ENCODE measurements around the gene TBX1. TPM values are rescaled to one million over a fixed set of nuclear protein-coding genes. Genes with fewer than 3 reads are reported as not detected.
"Not testable (repeated sequence)": the region's sequence is repeated elsewhere in the genome, so short reads cannot be mapped to it uniquely, and the experiment has no call there.

TBX1 gene
- polyA plus RNA-seq, 3 donors: 0.25 to 0.95 (median 0.67) TPM

DNA sequence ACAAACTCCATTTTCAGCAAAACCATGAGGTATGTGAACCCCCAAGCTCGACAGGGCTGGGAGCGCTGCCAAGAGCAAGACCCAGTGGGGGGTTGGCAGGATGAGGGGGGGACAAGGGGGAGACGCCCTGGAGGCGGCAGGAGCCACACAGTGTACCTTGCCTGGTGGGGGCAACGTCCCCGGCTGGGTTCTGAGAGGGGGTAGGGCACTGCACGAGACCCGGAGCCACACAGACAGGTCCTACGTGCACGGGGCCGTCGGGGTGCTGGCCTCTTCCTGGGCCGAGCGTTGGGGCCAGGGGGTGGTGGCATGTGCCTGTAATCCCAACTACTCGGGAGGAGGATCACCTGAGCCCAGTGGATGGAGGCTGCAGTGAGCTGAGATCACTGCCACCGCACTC, 28.8 kb downstream of the TBX1 start:
- DNase-seq (ENCODE audit: extremely low read depth in 1 of 11, low read depth in 9 of 11, low spot score in 4 of 11): no peak

DNA sequence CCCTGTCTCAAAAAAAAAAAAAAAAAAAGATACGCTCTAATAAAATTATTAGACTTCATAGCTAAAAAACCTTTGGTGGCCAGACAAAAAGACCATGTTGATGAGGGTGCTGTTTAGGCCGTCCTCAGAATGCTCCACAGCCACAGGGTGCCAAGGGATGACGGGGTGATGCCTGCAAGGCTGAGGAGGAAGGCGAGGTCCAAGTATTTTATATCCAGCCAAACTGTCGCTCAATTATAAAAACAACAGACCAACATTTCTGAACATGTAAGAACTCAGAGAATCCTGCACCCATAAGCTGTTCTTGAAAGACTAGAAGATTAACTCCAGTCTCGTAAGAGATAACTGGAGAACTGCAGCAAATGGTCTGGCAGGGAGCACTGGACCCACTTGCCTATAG, 29.2 kb downstream of the TBX1 start:
- DNase-seq (ENCODE audit: extremely low read depth in 1 of 11, low read depth in 9 of 11, low spot score in 4 of 11): no peak

DNA sequence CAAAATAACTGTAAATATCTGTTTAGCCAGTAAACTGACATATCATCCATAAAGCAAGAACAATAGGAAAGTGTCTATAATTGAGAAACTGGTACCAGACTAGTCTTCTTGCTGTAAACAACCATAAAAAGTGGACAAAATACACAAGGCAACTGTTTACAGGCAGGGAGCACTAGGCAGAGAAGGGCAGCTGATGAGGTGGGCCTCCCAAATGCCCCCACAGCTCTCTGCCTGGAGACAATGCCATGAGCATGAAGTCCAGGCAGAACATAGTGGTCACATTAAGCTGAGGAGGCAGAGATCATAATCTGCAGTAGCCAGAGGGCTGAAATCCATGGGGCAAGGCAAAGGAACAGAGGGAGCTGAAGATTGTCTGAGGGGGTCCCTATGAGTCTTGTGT, 30.7 kb downstream of the TBX1 start:
- no peak for DNase-seq (ENCODE audit: extremely low read depth in 1 of 11, low read depth in 9 of 11, low spot score in 4 of 11)

DNA sequence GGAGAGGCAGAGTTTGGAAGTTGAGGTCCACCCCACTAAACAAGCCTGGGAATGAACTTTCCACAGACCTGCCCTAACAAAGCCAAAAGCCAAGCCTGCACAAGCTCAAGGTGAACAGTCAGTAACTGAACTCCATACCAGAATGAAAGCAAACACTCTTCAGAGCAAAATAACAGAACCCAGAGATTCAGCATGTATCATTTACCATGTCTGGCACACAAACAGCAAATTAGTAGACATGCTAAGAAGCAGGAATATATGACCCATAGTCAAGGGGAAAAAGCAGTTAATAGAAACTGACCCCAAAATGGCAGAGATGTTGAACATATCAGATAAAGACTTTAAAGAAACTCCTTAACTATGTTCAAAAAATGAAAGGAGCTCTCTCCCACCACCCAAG, 31.3 kb downstream of the TBX1 start:
- DNase-seq (ENCODE audit: extremely low read depth in 1 of 11, low read depth in 9 of 11, low spot score in 4 of 11): no peak

DNA sequence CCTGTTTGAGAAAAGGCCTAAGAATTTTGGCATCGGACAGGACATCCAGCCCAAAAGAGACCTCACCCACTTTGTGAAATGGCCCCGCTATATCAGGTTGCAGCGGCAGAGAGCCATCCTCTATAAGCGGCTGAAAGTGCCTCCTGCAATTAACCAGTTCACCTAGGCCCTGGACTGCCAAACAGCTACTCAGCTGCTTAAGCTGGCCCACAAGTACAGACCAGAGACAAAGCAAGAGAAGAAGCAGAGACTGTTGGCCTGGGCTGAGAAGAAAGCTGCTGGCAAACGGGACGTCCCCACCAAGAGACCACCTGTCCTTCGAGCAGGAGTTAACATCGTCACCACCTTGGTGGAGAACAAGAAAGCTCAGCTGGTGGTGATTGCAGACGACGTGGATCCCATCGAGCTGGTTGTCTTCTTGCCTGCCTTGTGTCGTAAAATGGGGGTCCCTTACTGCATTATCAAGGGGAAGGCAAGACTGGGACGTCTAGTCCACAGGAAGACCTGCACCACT, 31.9 kb downstream of the TBX1 start:
- not testable (repeated sequence) for DNase-seq (ENCODE audit: extremely low read depth in 1 of 11, low read depth in 9 of 11, low spot score in 4 of 11)

DNA sequence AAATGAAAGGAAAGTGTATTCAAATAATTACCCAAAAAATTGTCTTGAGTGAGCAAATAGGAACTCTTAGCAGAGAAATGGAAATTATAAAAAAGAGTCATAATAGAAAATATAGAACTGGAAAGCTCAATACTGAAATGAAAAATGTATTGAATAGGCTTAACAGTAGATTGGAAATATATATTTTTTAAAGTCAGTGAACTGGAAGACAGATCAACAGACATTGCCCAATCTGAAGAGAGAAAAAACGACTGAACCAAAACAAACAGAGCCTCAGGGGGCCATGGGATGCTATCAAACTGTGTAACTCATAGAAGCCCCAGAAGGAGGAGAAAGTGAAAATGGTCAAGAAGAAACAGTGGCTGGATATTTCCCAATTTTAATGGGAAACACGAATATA, 32.6 kb downstream of the TBX1 start:
- DNase-seq (ENCODE audit: extremely low read depth in 1 of 11, low read depth in 9 of 11, low spot score in 4 of 11): no peak

DNA sequence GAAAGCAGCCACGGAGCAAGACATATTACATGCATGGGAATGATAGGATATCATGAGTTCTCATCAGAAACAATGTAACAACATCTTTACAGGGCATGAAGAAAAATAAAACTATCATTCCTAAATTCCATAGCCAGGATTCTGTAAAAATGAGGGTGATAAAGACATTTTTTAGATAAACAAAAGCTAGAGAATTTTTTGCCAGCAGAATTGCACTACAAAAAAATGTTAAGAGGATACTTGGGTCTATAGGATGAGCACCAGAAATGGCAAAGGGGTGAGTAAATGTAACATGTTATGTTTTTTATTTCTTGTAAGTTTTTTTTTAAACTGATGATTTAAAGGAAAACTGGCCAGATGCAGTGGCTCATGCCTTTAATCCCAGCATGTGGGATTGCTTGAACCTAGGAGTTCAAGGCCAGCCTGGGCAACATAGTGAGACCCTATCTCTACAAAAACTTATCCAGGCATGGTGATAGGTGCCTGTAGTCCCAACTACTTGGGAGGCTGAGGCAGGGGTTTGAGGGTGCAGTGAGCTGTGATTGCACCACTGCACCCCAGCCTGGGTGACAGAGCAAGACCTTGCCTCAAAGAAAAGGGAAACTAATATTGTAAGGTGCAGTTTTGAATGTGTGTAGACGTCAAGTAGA, 33.2 kb downstream of the TBX1 start:
- no peak for DNase-seq (ENCODE audit: extremely low read depth in 1 of 11, low read depth in 9 of 11, low spot score in 4 of 11)

DNA sequence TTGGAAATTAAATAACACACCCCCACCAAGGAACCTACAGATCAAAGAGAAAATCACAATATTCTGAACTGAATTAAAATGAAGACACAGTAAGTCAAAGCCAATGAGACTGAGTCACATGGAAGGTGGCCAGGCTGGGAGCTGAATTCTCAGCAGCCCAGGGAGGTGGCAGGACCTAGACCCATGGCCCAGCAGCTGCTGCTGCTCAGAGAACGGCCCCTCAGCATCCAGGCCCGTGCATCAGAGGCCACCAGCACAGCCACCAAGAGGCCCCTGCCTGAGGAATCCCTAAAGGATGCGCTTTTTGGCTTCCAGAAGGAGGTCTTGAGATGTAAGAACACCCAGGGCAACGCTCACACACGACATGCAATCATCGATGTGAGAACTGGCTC, 35.0 kb downstream of the TBX1 start:
- no peak for DNase-seq (ENCODE audit: extremely low read depth in 1 of 11, low read depth in 9 of 11, low spot score in 4 of 11)

DNA sequence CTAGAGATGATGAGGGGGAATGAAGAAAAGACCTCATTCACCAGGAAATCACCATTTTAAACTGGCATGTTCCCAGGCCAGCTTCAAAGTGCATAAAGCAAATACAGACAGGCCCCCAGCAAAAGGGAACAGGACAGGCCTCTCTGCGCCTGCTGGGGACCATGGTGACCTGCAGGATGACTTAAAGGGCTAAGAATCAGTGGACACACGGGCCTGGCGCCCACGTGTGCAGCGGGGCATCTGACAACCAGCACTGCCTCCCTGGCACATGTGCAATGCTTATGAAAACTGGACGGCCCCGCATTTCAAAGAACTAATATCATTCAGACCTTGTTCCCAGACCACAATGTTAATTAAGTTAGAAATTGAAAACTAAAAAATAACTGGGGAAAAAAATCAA, 35.6 kb downstream of the TBX1 start:
- DNase-seq (ENCODE audit: extremely low read depth in 1 of 11, low read depth in 9 of 11, low spot score in 4 of 11): no peak

DNA sequence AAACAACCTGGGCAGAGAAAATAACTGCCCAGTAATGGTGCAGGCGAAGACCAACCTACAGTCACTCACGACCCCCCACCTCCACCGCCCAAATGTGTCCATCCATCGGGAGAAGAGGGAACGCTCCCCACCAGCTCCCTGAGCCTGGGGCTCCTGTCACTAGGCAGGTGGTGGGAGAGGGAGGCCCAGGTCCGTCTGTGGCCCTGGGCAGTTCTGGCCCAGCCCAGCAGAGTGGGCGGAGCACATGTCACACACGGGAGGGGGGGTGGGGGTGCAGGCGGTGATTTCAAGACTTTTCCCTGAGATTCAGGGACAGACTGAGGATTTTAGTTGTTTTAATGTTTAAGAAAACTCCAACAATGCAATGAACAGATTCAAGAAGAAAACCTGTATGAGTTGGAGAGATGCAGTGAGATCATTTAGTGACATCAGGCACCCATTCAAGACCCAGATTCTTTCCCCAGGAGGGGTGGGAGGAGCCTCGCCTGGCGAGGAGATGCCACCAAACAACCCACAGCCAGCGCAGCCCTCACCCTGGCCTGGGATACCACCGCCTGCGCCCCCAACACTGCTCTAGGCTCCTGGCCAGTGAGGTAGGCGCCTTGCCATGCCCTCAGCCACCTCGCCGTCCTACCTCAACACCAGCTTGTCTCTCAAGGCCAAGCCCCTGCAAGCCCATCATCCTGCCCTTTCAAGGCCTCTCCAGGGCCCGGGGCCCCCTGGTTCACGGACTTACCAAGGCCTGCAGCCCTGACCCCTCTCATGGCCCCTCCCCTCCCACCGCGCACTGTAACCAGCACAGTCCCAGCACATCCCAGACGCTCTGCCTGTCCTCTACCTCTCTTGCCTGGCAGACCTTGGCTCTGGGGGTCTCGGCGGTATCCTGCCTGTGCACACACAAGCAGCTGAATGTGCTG, 36.8 kb downstream of the TBX1 start:
- no peak for DNase-seq (ENCODE audit: extremely low read depth in 1 of 11, low read depth in 9 of 11, low spot score in 4 of 11)

DNA sequence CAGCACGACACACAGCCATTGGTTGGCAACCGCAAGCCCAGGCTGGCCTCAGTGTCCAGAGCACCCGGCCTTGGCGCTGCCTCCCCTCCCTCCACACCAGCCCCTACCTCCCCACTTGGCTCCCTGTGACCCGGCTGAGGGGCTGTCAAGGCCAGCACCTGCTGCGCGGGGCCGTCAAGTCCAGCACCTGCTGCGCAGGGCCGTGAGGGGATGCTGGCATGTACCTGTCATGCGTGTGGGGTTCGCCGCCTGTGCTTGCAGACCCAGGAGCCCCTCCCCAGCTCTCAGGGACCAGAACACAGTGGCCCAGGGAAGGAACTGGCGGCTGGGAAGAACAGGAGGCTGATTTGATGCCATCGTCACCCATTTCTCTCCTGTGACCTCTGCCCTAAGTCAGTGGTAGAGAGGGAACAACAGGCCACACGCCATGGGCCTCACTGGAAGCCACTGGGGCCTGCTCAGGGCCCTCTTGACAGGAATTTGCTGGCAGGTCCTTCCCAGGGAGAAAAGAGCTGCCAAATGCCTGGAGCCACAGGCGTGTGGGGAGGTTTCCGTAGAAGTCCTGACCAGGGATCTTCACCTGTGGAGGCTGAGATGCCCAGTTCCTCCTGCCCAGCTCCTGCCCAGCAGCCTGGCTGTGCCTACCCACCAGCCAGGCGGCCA, 37.6 kb downstream of the TBX1 start:
- DNase-seq (ENCODE audit: extremely low read depth in 1 of 11, low read depth in 9 of 11, low spot score in 4 of 11): no peak

DNA sequence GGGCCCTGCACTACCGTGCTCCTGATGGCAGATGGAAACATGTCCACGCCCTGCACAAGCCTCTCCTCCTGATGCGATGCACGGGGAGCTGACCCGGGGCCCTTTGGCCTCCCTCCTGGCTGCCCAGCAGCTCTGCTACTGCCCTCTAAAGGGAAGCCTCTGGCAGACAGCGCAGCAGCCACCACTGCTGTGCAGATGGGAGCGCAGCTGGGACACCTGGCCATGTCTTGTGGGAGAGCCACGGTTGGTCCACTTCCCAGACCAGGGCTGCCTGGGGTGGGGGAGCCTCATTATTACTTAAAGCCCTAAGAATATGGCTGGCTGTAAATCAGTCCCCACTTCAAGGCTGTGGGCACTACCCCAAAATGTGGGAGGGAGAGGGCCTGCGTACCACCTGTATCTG, 38.3 kb downstream of the TBX1 start:
- DNase-seq (ENCODE audit: extremely low read depth in 1 of 11, low read depth in 9 of 11, low spot score in 4 of 11): no peak

DNA sequence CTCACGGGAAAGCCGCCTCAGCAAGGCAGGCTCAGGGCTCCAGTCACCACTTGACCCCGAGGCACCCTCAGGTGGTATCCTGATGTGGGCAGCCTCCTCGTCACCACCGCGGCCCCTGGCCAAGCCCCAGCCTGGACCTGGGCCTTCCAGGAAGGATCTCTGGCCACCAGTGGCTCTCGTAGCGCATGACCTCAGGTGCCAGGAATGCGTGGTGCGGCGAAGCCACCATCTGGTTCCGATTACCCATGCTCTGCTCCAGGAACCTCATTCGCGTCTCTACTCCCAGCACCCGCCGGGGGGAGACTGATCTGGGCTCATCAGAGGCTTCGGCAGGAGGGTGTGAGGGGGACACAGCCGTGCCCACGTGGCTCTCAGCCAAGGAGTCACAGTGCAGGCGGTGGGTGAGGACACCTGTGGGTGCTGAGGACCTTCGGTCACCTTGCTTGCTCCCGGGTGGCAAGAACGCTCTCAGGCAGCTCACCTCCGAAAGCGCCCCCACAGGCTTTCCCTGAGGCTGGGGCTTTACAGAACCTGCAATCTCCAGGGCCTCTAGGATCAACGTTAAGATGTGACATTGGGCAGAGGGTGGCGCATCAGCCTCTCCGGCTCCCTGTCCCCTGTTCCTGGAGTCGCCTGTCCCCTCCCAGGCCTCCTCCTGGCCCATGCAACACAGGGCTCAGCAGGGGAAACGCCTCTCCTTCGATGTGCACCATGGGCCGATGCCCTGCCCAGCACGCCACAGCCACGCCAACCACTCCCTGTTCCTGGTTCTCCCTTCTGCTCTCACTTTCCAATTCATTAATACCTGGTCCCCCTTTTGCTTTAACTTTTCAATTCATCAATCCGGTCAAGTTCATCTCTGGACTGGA, 39.0 kb downstream of the TBX1 start:
- DNase-seq (ENCODE audit: extremely low read depth in 1 of 11, low read depth in 9 of 11, low spot score in 4 of 11): no peak

DNA sequence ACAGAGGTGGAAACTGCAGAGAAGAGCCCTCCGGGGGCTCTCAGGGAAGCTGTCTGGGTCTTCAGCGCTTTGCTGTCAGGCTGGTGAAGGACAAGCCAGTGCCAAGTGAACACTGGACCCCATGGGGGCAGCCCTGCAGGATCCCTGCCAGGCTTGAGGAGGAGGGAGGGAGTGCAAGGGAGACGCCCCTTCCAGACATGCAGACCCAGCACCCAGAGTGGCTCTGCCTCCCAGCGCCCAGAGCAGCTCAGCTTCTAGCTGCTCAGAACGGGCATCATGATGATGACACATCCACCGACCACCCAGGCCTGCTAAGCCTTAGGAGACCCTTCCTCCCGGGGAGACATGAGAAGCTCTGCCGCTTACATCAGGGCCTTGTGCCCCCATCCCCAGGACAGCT, 39.7 kb downstream of the TBX1 start:
- DNase-seq (ENCODE audit: extremely low read depth in 1 of 11, low read depth in 9 of 11, low spot score in 4 of 11): no peak

DNA sequence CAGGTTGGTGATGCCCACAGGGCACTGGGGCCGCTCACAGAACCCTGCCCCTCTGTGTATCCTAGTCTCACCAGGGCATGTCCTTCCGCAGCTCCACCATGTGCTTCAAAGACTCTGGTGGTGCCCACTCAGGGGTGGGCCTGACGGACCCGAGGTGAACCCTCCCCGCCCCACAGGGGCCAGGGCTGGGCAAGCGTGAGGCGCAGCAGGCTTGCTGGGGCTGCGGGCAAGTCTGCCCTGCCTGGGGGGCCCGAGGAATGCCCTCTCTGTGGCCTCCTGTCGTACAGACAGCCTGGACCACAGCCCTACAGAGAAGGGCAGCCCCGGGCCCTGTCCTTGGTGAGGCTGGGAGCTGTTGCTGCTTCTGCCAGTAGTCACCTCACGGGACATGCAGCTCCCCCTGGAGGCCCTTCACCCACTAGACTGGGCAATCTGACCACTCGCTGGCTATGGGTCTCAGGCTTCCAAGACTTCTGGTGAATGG, 40.2 kb downstream of the TBX1 start:
- no peak for DNase-seq (ENCODE audit: extremely low read depth in 1 of 11, low read depth in 9 of 11, low spot score in 4 of 11)

DNA sequence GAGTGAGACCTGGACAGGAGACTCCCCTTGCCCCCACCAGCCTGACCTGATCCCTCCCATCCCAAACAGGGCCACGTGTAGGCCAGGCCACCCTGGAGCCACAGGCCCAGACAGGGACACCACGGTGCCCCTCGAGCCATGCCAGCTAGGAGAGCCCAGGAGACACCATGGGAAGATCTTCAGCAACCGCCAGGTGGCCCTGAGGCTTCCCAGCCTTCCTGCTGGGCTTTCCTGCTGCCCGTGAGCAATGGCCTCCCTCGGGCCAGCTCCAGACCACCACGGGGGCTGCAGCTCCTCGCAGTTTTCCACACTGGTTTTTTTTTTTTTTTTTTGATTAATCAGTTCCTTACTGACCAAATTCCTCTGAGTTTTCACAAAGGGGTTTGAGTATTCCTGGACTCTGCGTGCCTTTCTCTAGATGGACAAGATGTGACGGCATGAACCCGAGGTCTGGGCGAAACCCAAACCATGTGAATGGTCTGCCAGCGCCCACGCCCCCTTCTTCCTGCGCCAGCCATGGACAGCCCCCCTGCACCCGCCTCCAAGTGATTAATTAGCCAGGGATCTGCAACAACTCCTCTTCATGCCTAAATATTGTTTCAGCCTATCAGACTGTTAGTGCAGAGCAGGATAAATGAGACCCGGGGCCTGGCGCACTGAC, 40.9 kb downstream of the TBX1 start:
- no peak for DNase-seq (ENCODE audit: extremely low read depth in 1 of 11, low read depth in 9 of 11, low spot score in 4 of 11)

DNA sequence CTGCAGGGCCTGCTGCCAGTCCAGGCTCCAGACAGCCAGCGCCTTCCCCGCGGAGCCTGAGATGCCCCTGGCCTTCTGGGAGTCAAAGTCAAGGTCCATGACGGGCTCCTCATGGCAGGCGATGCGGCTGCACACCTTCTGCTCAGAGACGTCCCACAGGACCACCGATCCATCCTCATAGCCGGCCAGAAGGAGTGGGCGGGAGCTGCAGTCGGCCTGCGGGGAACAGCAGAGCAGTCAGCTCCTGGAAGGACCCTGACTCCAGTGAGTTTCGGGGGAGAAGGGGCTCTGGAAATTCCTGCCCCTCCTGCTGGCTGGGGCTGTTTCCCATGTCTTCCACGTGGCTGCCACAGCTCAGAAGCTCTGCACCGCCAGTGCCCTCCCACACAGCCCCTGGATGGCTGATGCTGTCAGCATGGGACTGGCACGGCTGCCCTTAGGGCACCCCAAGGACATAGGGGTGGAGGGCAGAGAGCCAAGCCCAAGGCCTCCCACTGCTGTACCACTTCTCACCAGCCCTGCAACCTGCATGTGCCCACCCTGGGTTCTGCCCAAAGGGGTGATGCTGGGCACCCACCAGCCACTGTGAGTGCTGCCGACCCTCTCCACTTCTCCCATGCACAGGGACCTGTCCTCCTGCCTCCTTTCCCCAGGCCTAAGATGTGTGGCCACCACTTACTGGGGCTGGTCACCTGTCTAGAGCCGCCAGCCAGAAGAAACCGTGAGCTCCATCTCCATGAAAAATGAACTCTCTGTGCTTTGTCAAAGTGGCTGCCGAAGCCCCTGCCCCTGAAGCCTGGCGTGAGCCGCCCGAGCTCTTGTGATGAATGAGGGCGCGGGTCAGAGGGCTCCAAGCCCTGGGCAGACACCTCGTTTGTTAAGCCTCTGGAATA, 41.7 kb downstream of the TBX1 start:
- DNase-seq (ENCODE audit: extremely low read depth in 1 of 11, low read depth in 9 of 11, low spot score in 4 of 11): no peak

All from renal cortex interstitium (tissue), 11 donors.